Measurements from ENCODE around the gene KRT31. TPM values are rescaled to one million over a fixed set of nuclear protein-coding genes. Genes with fewer than 3 reads are reported as not detected.

KRT31 gene
- polyA plus RNA-seq, 1 of the 3 experiments (the other 2 are of a cell fraction), result 0.03 TPM

GRCh38 chr17:41369713-41370112 is 27.7 kb downstream of the KRT31 start, which contains the start of gene KRT33B:
TSS of gene KRT33B (minus strand) at chr17:41369813. CDS start at chr17:41369750, 63 bp downstream.
- CTCF ChIA-PET, result interaction anchor here (1.0 to 1.3 kb wide), 2 partner anchors 40 to 293 kb away, joined by 3 to 4 read pairs; no protein-coding TSS in a partner anchor

GRCh38 chr17:41369023-41369422 is 28.4 kb downstream of the KRT31 start:
- no peak overlapping the region for H3K4me2 ChIP-seq
- TF ChIP-seq MEF2A (IDR thresholded peaks at IDR 0.05; ENCODE audit: borderline replicate concordance, low read depth) (no peak), RCOR1 (IDR thresholded peaks at IDR 0.05; ENCODE audit: low read length) (no peak), SIN3A (IDR thresholded peaks at IDR 0.05; ENCODE audit: borderline replicate concordance, low read depth, low read length) (no peak), RXRA (IDR thresholded peaks at IDR 0.05; ENCODE audit: borderline replicate concordance, low read depth) (no peak), EP300 (IDR thresholded peaks at IDR 0.05; ENCODE audit: borderline replicate concordance in 1 of 2, low read depth in 1 of 2, low read length in 1 of 2) (no peak), IRF3 (IDR thresholded peaks at IDR 0.05; ENCODE audit: low read depth, low read length) (no peak), RFX5 (IDR thresholded peaks at IDR 0.05; ENCODE audit: low read length) (no peak), USF2 (IDR thresholded peaks at IDR 0.05; ENCODE audit: borderline replicate concordance, low read depth, low read length) (no peak), PBX3 (IDR thresholded peaks at IDR 0.05) (no peak), FOXM1 (IDR thresholded peaks at IDR 0.05; ENCODE audit: low read depth) (no peak), POLR2AphosphoS5 (IDR thresholded peaks at IDR 0.05; ENCODE audit: low read depth, low read length) (no peak), GABPA (IDR thresholded peaks at IDR 0.05; ENCODE audit: low read depth) (no peak), JUND (IDR thresholded peaks at IDR 0.05) (no peak), CHD2 (IDR thresholded peaks at IDR 0.05; ENCODE audit: low read length, partially characterized antibody) (no peak), TCF12 (IDR thresholded peaks at IDR 0.05) (no peak), USF1 (IDR thresholded peaks at IDR 0.05; ENCODE audit: borderline replicate concordance, low read depth) (no peak), TEAD4 (IDR thresholded peaks at IDR 0.05; ENCODE audit: borderline replicate concordance, insufficient read depth) (no peak)

More at GRCh38 chr17:41369713-41370112, 27.7 kb downstream of the KRT31 start, which contains the start of gene KRT33B:
- Histone ChIP-seq H3K4me3 (ENCODE audit: low read depth in 2 of 2, low read length in 1 of 2) (no peak within 1 kb of the TSS), H3K79me2 (ENCODE audit: insufficient read depth) (no peaks in the 10 kb centered on the region), H3K36me3 (replicated peaks in 1 of 2; ENCODE audit: control insufficient read depth in 1 of 2, insufficient read depth in 2 of 2, low read length in 1 of 2) (no peaks in the 10 kb centered on the region), H3K27me3 (ENCODE audit: insufficient read depth) (no peaks in the 10 kb centered on the region), H3K9me2 (no peaks in the 10 kb centered on the region), H3K4me2 (no peak within 1 kb of the TSS), H2AFZ (ENCODE audit: low read depth) (no peak within 1 kb of the TSS), H3F3A (replicated peaks; ENCODE audit: insufficient read depth) (peaks cover 8% of the 10 kb centered on the region), H3K4me1 (ENCODE audit: control insufficient read depth in 1 of 2, insufficient read depth in 2 of 2, low read depth in 1 of 2, low read length in 1 of 2) (peaks cover 0 to 15% of the 10 kb centered on the region in 2 experiments; a peak in 1 of 4 replicates), H3K27ac (ENCODE audit: low read depth in 2 of 2, low read length in 1 of 2) (0 out of 4 replicates have a peak within 1 kb of the TSS, but pooled peaks of 1 of the 2 experiments have one; percentile 36), H4K20me1 (ENCODE audit: insufficient read depth) (no peaks in the 10 kb centered on the region), H3K9me3 (no peaks in the 10 kb centered on the region), H3K9ac (no peak within 1 kb of the TSS)
- POLR2A ChIA-PET, result no interaction called here
- no peak for DNase-seq
- WGBS (ENCODE audit: low lambda C conversion rate), result 71% methylated on average over 1 of the region's 1 CpG
- TF ChIP-seq NFIC (IDR thresholded peaks at IDR 0.05; ENCODE audit: borderline replicate concordance) (no peak), RCOR1 (IDR thresholded peaks at IDR 0.05; ENCODE audit: low read length) (no peak), CTCF (IDR thresholded peaks at IDR 0.05) (no peak), FOSL2 (IDR thresholded peaks at IDR 0.05; ENCODE audit: borderline replicate concordance, low read depth) (no peak)

More at GRCh38 chr17:41369023-41369422, 28.4 kb downstream of the KRT31 start:
- no peaks in the 10 kb centered on the region for H3K36me3 ChIP-seq (replicated peaks in 1 of 2; ENCODE audit: control insufficient read depth in 1 of 2, insufficient read depth in 2 of 2, low read length in 1 of 2)
- no peaks in the 10 kb centered on the region for H3K79me2 ChIP-seq (ENCODE audit: insufficient read depth)
- H2AFZ ChIP-seq (ENCODE audit: low read depth), result no peak overlapping the region
- no peak overlapping the region for H3K9ac ChIP-seq
- no peak for DNase-seq
- H3K9me2 ChIP-seq, result no peaks in the 10 kb centered on the region
- H4K20me1 ChIP-seq (ENCODE audit: insufficient read depth), result no peaks in the 10 kb centered on the region
- POLR2A ChIA-PET, result no interaction called here
- no peaks in the 10 kb centered on the region for H3K27me3 ChIP-seq (ENCODE audit: insufficient read depth)
- H3K4me3 ChIP-seq (ENCODE audit: low read depth in 2 of 2, low read length in 1 of 2), result no peak overlapping the region
- H3K4me1 ChIP-seq (ENCODE audit: control insufficient read depth in 1 of 2, insufficient read depth in 2 of 2, low read depth in 1 of 2, low read length in 1 of 2), result peaks cover 0 to 15% of the 10 kb centered on the region in 2 experiments; a peak in 1 of 4 replicates
- CTCF ChIA-PET, result interaction anchor here (1.0 to 1.3 kb wide), 2 partner anchors 40 to 294 kb away, joined by 3 to 4 read pairs; no protein-coding TSS in a partner anchor
- no peak overlapping the region for H3K27ac ChIP-seq (ENCODE audit: low read depth in 2 of 2, low read length in 1 of 2)
- no peaks in the 10 kb centered on the region for H3K9me3 ChIP-seq
- 84% methylated on average over 2 of the region's 2 CpGs for WGBS (ENCODE audit: low lambda C conversion rate)
- H3F3A ChIP-seq (replicated peaks; ENCODE audit: insufficient read depth), result peaks cover 8% of the 10 kb centered on the region
